AG09319 (cell line): ENCODE data around the gene ACO2.

Source experiments
- DNase-seq: peaks from one replicate; pipeline ENCODE4 v3.0.0-alpha.2; 2010; ENCODE audit warnings: low read depth; ENCODE audit errors: extremely low read depth
- CTCF ChIP-seq: IDR thresholded peaks from 2 replicates; pipeline ENCODE4 v1.5.1; 2011; ENCODE audit warnings: low read depth, mild to moderate bottlenecking, inconsistent platforms, low read length, moderate library complexity

ACO2 gene

GRCh38 chr22:41526830-41527799 lies 58.2 kb downstream of the ACO2 start:
- DNase-seq: no peak
- TF ChIP-seq CTCF: peak; percentile 88

- no peak for TF ChIP-seq CTCF
- no peak for DNase-seq
These were observed 59.3 kb downstream of the ACO2 start for GRCh38 chr22:41528132-41528766.

DNA sequence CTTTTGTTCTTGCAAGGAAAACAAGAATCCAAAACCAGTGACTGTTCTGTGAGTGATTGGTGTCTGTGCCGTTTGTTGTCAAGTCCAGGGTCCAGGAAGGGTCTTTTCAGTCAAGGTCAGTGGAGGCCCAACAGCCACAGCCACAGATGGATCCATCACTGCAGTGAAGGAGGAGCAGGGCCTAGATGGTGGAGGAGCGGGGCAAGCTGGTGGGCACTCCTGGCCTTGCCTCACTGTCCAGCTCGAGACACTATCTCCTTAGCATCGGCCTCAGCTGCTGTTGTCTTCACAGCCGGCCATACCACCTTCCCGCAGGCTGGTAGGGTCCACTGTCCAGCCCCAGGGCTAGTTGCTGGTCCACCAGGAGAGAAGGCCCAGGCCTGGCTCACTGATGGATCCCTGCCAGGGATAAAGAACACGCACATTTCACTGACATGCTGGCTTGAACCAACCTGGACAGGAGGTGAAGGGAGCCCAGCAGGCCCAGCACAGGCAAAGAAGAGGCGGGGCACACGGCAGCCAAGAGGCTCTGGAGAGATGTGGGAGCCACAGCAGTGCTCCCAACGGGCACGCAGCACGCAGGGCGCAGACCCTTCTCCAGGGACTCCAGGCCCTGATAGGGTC lies 60.1 kb downstream of the ACO2 start:
- no peak for DNase-seq
- TF ChIP-seq CTCF: no peak

DNA sequence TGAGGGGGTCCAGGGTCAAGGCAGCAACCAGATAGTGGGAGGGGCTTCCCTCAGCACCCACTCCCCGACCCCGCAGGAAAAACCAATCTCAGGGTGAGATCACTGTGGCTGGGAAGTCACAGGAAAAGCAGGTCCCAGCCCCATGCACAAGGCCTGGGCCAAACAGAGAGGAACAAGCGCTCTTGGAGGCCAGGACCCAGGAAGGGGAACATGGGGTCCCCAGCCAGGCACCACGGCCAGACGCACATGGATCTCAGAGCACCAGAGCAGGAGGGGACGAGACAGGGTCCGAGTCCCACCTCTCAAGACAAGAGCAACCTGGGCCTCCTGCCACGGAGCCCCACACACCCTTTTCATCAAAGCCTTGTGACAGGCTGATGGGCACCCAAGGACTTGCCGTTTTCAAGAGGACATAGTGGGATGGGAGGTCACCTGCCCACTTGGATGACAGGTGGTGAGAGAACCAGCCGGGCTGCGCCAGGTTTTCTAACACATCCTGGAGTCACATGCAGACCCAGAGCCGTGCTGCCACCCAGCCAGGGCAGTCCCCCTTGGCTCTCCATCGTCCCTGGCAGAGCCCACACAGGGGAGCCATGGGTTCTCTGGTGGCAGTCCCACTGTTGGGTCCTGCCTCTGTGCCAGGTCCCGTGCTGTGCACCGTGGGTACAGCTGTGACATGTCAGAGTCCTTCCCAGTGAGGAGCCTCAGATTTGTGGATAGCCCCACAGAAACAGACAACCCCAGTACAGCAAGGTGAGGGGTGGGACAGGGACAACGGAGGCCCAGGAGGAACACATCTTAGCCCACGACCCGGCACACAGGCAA lies 62.2 kb downstream of the ACO2 start:
- DNase-seq: no peak
- TF ChIP-seq CTCF: no peak

DNA sequence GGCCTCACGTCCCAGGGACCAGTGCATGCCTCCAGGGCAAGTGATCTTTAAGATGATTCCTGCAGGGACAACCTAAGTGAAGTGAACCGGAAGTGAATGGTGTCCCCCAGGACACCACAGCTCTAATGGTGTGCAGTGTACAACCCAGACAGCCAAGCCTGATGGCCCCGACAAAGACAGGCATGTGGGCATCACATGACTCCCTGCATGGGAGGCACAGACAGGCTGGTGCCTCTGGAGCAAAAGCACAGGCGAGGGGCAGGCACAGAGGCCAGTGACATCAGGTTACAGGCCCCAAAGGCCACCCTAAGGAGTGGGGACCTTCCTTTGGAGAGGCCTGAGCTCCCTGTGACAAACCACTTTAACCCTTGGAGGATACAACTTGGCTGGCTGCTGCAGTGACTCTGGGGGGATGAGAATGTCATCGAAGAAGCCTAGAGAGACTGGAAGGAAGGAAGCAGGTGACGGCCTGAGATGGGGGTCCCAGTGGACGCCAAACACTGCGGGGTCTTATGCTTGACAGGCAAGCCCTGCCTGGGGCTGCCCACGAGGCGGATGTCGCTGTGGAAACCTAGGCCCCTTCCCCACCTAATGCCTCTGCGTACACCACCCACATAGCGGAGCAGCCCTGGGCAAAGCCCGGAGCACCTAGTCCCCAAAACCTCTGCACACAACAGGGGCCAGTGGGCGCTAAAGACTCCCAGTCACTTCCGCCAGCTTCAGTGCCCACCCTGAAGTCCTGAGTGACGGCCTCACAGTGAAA lies 63.0 kb downstream of the ACO2 start:
- no peak for DNase-seq
- TF ChIP-seq CTCF: no peak

- no peak for DNase-seq
- peak; percentile 83 for TF ChIP-seq CTCF
These were observed 64.2 kb downstream of the ACO2 start for GRCh38 chr22:41532908-41533825.
